GM20000 (cell line): ENCODE measurements around the gene DCC.

Experiments
- DNase-seq: peaks from one replicate; pipeline ENCODE4 v3.0.0; 2012; ENCODE audit warnings: low spot score
- TF ChIP-seq, protein P1 (sequence below): IDR thresholded peaks from 2 replicates; pipeline ENCODE4 v1.5.1; 2012; ENCODE audit warnings: mild to moderate bottlenecking, control low read depth; ENCODE audit errors: extremely low read depth, missing control alignments

DCC gene

GRCh38 chr18:52723550-52723970 lies 383.6 kb downstream of the DCC start:
- DNase-seq = no peak
- TF ChIP-seq, protein P1, sequence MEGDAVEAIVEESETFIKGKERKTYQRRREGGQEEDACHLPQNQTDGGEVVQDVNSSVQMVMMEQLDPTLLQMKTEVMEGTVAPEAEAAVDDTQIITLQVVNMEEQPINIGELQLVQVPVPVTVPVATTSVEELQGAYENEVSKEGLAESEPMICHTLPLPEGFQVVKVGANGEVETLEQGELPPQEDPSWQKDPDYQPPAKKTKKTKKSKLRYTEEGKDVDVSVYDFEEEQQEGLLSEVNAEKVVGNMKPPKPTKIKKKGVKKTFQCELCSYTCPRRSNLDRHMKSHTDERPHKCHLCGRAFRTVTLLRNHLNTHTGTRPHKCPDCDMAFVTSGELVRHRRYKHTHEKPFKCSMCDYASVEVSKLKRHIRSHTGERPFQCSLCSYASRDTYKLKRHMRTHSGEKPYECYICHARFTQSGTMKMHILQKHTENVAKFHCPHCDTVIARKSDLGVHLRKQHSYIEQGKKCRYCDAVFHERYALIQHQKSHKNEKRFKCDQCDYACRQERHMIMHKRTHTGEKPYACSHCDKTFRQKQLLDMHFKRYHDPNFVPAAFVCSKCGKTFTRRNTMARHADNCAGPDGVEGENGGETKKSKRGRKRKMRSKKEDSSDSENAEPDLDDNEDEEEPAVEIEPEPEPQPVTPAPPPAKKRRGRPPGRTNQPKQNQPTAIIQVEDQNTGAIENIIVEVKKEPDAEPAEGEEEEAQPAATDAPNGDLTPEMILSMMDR = no peak

GRCh38 chr18:52730972-52731619 lies 391.1 kb downstream of the DCC start:
- TF ChIP-seq, protein P1 = no peak
- DNase-seq = no peak

DNA sequence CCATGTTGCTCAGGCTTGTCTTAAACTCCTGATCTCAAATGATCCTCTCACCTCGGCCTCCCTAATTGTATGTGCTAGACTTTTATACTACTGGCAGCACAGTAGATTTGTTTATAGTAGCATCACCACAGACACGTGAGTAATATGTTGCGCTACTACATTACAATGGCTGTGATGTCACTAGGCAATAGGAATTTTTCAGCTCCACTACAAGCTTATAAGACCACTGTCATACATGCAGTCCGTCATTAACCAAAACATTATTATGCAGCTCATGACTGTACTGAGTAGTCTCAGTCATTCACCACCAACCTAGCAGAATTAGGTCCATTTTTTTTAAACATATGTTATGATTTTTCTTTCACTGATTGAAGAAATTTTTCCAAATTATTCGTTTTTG lies 398.9 kb downstream of the DCC start:
- DNase-seq = no peak
- TF ChIP-seq, protein P1 = no peak

DNA sequence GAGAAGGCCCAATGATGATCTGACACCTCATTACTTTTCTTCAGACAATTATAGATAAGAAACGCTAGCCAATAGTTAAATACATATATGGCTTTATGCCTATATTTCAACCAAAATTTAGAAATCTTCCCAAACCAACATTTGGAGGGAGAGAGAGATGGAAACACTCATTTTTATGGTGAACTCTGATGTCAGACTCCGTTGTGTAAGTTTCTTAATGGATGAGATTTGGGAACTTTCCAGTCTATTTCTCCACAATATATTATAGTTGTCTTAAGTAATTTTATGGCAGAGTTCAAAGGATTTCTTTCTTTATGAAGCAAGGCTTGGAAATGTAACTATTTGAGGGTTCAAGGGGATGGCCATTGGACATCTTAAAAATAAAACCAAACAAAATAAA lies 407.0 kb downstream of the DCC start:
- DNase-seq = no peak
- TF ChIP-seq, protein P1 = no peak

DNA sequence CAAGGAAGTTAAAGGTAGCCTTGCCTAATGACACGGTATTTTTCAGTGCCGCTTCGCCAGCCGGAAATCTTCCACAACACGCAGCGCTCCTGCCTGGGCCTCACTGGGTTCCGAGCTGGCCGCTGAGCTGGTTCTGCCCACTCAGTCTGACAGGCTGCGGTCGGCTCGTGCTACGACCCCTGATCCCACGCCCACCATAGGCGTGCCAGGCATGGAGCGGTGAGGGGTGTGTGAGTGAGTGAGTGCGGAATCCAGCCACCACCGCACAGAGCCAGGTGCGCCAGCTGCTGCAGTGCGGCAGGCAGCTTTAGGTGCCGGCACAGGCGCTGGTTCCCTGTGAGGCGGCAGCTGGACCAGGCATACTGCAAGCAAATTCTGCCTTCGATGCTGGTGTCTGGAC lies 407.9 kb downstream of the DCC start:
- TF ChIP-seq, protein P1 = no peak
- DNase-seq = no peak

- TF ChIP-seq, protein P1 = no peak
- DNase-seq = no peak
Observed at GRCh38 chr18:52748343-52748742, 408.3 kb downstream of the DCC start.

DNA sequence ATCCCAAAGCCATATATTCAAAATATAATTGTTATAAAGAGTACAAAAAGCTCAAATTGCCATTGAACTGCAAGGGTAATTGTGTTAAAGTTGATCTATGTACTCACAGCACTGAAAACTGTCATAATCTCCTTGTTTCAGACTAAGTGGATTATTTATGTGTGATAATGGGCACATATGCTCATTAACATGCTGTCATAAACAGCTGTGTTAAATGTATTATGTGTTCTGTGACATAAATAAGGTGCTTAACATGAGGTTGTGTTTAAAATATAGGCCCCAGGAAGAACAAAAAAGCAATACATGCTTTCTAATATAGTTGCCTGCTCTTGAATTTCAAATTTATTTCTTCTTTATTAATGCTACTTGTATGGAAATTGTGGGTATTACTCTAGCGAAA lies 409.5 kb downstream of the DCC start:
- TF ChIP-seq, protein P1 = no peak
- DNase-seq = no peak
